ENCODE results near the gene ZFAND3.

Gene ZFAND3

GRCh38 chr6:38193481-38194281, 374.2 kb downstream of the ZFAND3 start:
- no peak for DNase-seq

GRCh38 chr6:38194282-38194572, 374.7 kb downstream of the ZFAND3 start:
- DNase-seq = no peak

- no peak for DNase-seq
Measured at GRCh38 chr6:38194589-38194988, 375.1 kb downstream of the ZFAND3 start.

GRCh38 chr6:38195113-38195635, 375.6 kb downstream of the ZFAND3 start:
- no peak for DNase-seq

GRCh38 chr6:38198219-38198618, 378.7 kb downstream of the ZFAND3 start:
- no peak for DNase-seq

Measured in CD4-positive, alpha-beta T cell treated with Interleukin-4 for 1 hour (primary cell).